ENCODE data around the gene TMEM135.

DNA sequence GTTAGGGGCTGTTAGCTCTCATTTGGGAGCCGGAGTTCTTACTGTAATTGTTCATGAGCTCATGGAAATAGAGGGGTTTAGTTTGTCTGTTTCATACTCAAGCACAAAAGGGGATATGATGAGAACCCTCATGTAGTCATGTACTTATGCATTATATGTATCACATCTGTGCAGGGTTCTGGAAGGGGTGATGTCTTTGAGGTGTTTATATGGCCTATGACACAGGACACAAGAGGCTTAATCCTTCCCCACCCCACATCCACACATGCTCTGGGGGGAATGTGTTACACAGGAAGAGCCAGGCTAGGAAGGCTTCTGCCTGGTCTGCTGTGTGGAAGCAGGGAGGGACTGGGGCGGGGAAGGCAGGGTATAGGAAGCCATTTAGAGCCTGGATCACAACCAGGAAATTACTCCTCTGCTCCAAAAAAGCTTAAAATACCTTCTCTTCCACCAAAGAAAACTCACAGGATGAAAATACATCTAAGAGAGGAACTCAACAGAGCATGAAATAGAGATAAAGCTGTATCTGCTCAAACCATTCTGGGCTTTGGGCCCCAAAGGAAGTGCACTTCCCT is 316.1 kb downstream of the TMEM135 start:
- TF ChIP-seq, protein P1, sequence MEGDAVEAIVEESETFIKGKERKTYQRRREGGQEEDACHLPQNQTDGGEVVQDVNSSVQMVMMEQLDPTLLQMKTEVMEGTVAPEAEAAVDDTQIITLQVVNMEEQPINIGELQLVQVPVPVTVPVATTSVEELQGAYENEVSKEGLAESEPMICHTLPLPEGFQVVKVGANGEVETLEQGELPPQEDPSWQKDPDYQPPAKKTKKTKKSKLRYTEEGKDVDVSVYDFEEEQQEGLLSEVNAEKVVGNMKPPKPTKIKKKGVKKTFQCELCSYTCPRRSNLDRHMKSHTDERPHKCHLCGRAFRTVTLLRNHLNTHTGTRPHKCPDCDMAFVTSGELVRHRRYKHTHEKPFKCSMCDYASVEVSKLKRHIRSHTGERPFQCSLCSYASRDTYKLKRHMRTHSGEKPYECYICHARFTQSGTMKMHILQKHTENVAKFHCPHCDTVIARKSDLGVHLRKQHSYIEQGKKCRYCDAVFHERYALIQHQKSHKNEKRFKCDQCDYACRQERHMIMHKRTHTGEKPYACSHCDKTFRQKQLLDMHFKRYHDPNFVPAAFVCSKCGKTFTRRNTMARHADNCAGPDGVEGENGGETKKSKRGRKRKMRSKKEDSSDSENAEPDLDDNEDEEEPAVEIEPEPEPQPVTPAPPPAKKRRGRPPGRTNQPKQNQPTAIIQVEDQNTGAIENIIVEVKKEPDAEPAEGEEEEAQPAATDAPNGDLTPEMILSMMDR (IDR thresholded peaks at IDR 0.05; ENCODE audit: insufficient read depth, low read depth, low read length) = no peak
- TF ChIP-seq EZH2 (IDR thresholded peaks at IDR 0.05; ENCODE audit: insufficient read depth, low read length) = no peak
